ENCODE data around the gene FER.

- TF ChIP-seq CTCF (IDR thresholded peaks at IDR 0.05) (no peak), POLR2A (IDR thresholded peaks at IDR 0.05) (no peak)
Observed at GRCh38 chr5:109062664-109063063, 315.0 kb downstream of the FER start.
